HepG2 (cell line): ENCODE results near the gene DHX57. TPM values are rescaled to one million over a fixed set of nuclear protein-coding genes. Genes with fewer than 3 reads are reported as not detected.

Experiments
- ATAC-seq: fragments of 200-7000 bp; cut with Tn5 transposase; 3 replicates; pipeline ENCODE4 v1.9.1; 2020; ENCODE audit warnings: mild to moderate bottlenecking, moderate library complexity
- BruUV-seq: library from RNA; stranded (reverse); fragments of 400-500 nt; replicated peaks from 2 replicates; lab custom pipeline; 2021; lab: Mats Ljungman, UMichigan
- CTCF ChIA-PET: fragments of 300-600 bp; formaldehyde crosslinking; extraction: SDS; loops from one replicate; lab custom pipeline; 2021; ENCODE audit warnings: low total read pairs, inconsistent platforms, low intra/inter-chr PET ratio; lab: Yijun Ruan, JAX
- POLR2A ChIA-PET: fragments of 350-600 bp; sonication (Branson Sonifier 250); formaldehyde crosslinking; loops from one replicate; lab custom pipeline; 2020; ENCODE audit warnings: antibody characterized with exemption, inconsistent platforms; lab: Yijun Ruan, JAX
- DNase-seq: peaks from one replicate; pipeline ENCODE4 v3.0.0-alpha.2; 2015; ENCODE audit warnings: low spot score
- FAIRE-seq: peaks from 3 replicates; lab custom pipeline; 2011; peaks lifted over from hg19 to GRCh38; lab: Jason Lieb, UNC
- H2AFZ ChIP-seq: one replicate; pipeline ENCODE4 v1.6.1; 2011; ENCODE audit warnings: low read length, inconsistent platforms
- H3K27ac ChIP-seq: fragments of 300-600 bp; 3 replicates; pipeline ENCODE4 v1.8.0; 2011; ENCODE audit warnings: mixed run types, mild to moderate bottlenecking, mixed read lengths, low read length, inconsistent platforms; ENCODE audit not compliant: insufficient read depth; ENCODE audit errors: extremely low read length
- H3K27me3 ChIP-seq, 2 experiments: fragments of 200-600 bp in 1 of 2; 2 replicates in 1 of 2; 3 replicates in 1 of 2; pipeline versions ENCODE4 v1.6.0 to v1.8.0; 2011; ENCODE audit warnings: low read length in 2 of 2, mild to moderate bottlenecking in 2 of 2, moderate library complexity in 2 of 2, inconsistent platforms in 1 of 2; ENCODE audit not compliant: insufficient read depth in 2 of 2, control insufficient read depth in 1 of 2
- H3K36me3 ChIP-seq, 2 experiments: fragments of 200-600 bp in 1 of 2; replicated peaks in 1 of 2; 2 replicates in 1 of 2; 3 replicates in 1 of 2; pipeline versions ENCODE4 v1.5.1 to v1.8.0; 2011; ENCODE audit warnings: low read length in 2 of 2, inconsistent platforms in 1 of 2; ENCODE audit not compliant: insufficient read depth in 2 of 2, control insufficient read depth in 1 of 2
- H3K4me1 ChIP-seq: 2 replicates; pipeline ENCODE4 v1.5.1; 2012; ENCODE audit warnings: low read length, inconsistent platforms; ENCODE audit not compliant: insufficient read depth
- H3K4me2 ChIP-seq: 2 replicates; pipeline ENCODE4 v1.6.0; 2011; ENCODE audit warnings: low read depth, low read length, inconsistent platforms
- H3K4me3 ChIP-seq, 3 experiments: fragments of 200-600 bp in 1 of 3; sonication (generic), shearing (Covaris generic) in 1 of 3; replicated peaks in 1 of 3; 2 replicates each; pipeline ENCODE4 v1.5.1; 2011 to 2016; ENCODE audit warnings: low read length in 3 of 3, inconsistent platforms in 2 of 3, low read depth in 2 of 3, mild to moderate bottlenecking in 2 of 3, control low read depth in 1 of 3, mixed read lengths in 1 of 3; ENCODE audit not compliant: insufficient read depth in 1 of 3
- H3K79me2 ChIP-seq: one replicate; pipeline ENCODE4 v1.6.1; 2011; ENCODE audit warnings: low read length, inconsistent platforms; ENCODE audit not compliant: insufficient read depth
- H3K9ac ChIP-seq: 2 replicates; pipeline ENCODE4 v1.6.0; 2011; ENCODE audit warnings: mild to moderate bottlenecking, low read depth, low read length, inconsistent platforms; ENCODE audit not compliant: insufficient read depth
- H3K9me3 ChIP-seq: 2 replicates; pipeline ENCODE4 v1.5.1; 2012; ENCODE audit warnings: mild to moderate bottlenecking, low read length
- H4K20me1 ChIP-seq: 2 replicates; pipeline ENCODE4 v1.6.0; 2011; ENCODE audit warnings: inconsistent platforms, mild to moderate bottlenecking, low read length, moderate library complexity; ENCODE audit not compliant: insufficient read depth
- ARNTL ChIP-seq: sonication (generic); formaldehyde crosslinking; IDR thresholded peaks from 2 replicates; pipeline ENCODE4 v1.4.0; 2020; ENCODE audit warnings: mild to moderate bottlenecking, missing genetic modification reagents
- ATAD3A ChIP-seq: sonication (generic); formaldehyde crosslinking; IDR thresholded peaks from 2 replicates; pipeline ENCODE4 v1.4.0; 2020; ENCODE audit warnings: missing genetic modification reagents
- HNF4A ChIP-seq: sonication (generic); formaldehyde crosslinking; IDR thresholded peaks from 2 replicates; pipeline ENCODE4 v1.4.0; 2020; ENCODE audit warnings: missing genetic modification reagents
- MAFG ChIP-seq: sonication (generic); formaldehyde crosslinking; IDR thresholded peaks from 2 replicates; pipeline ENCODE4 v1.5.1; 2020; ENCODE audit warnings: mild to moderate bottlenecking, missing genetic modification reagents
- MYNN ChIP-seq: sonication (generic); formaldehyde crosslinking; IDR thresholded peaks from 2 replicates; pipeline ENCODE4 v1.4.0; 2020; ENCODE audit warnings: mild to moderate bottlenecking, low read depth, missing genetic modification reagents
- PLRG1 ChIP-seq: fragments of 450-650 bp; conservative IDR thresholded peaks from 2 replicates; pipeline ENCODE4 v1.6.1; 2016
- PPARG ChIP-seq: conservative IDR thresholded peaks from 2 replicates; pipeline ENCODE4 v1.6.1; 2016; ENCODE audit warnings: missing biosample characterization, missing genetic modification reagents
- PRPF4 ChIP-seq: fragments of 200-400 bp; formaldehyde crosslinking; IDR thresholded peaks from 2 replicates; pipeline ENCODE4 v1.6.1; 2016; ENCODE audit warnings: low read length, low read depth; ENCODE audit not compliant: poor library complexity, severe bottlenecking
- SNRNP70 ChIP-seq: fragments of 200-400 bp; formaldehyde crosslinking; IDR thresholded peaks from 2 replicates; pipeline ENCODE4 v1.6.1; 2017; ENCODE audit warnings: mild to moderate bottlenecking, low read depth, low read length, moderate library complexity
- TCF7 ChIP-seq: sonication (generic); IDR thresholded peaks from 2 replicates; pipeline ENCODE4 v1.6.1; 2016; ENCODE audit warnings: antibody characterized with exemption, low read depth
- ZBTB3 ChIP-seq: sonication (generic); formaldehyde crosslinking; IDR thresholded peaks from 2 replicates; pipeline ENCODE4 v1.4.0; 2020; ENCODE audit warnings: low read depth, mild to moderate bottlenecking, moderate library complexity, missing genetic modification reagents, borderline replicate concordance
- ZMAT3 ChIP-seq: sonication (generic); formaldehyde crosslinking; conservative IDR thresholded peaks from 2 replicates; pipeline ENCODE4 v1.7.0; 2021; ENCODE audit warnings: missing genetic modification reagents
- ZMYM2 ChIP-seq: sonication (generic); formaldehyde crosslinking; IDR thresholded peaks from 2 replicates; pipeline ENCODE4 v1.8.0; 2022; ENCODE audit warnings: mild to moderate bottlenecking, missing genetic modification reagents
- ZNF18 ChIP-seq: sonication (generic); formaldehyde crosslinking; IDR thresholded peaks from 2 replicates; pipeline ENCODE4 v1.8.0; 2022; ENCODE audit warnings: mild to moderate bottlenecking, missing genetic modification reagents; ENCODE audit not compliant: insufficient replicate concordance
- ZNF264 ChIP-seq: sonication (generic); formaldehyde crosslinking; IDR thresholded peaks from 2 replicates; pipeline ENCODE4 v1.4.0; 2020; ENCODE audit warnings: missing genetic modification reagents
- ZNF550 ChIP-seq: sonication (generic); formaldehyde crosslinking; IDR thresholded peaks from 2 replicates; pipeline ENCODE4 v1.4.0; 2020; ENCODE audit warnings: mild to moderate bottlenecking, missing genetic modification reagents, borderline replicate concordance
- ZNF674 ChIP-seq: sonication (generic); formaldehyde crosslinking; IDR thresholded peaks from 2 replicates; pipeline ENCODE4 v1.5.0; 2020; ENCODE audit warnings: low read depth, mild to moderate bottlenecking, missing genetic modification reagents
- ZNF7 ChIP-seq: IDR thresholded peaks from 2 replicates; pipeline ENCODE4 v1.6.1; 2016; ENCODE audit warnings: missing biosample characterization, missing genetic modification reagents
- in situ Hi-C: cut with HindIII; loops from 2 replicates; pipeline ENCODE4 v1.10.0; 2017; ENCODE audit warnings: low pct_unique_long_range_greater_than_20kb; ENCODE audit not compliant: extremely low pct_ligation_motif_present
- intact Hi-C: fragments of 100-400 bp; cut with micrococcal nuclease; formaldehyde crosslinking; loops from one replicate; pipeline ENCODE4 v1.10.0; 2022; ENCODE audit not compliant: unreplicated experiment
- polyA plus RNA-seq, 8 experiments: library from polyadenylated mRNA; depleted of rRNA in 3 of 8; stranded (reverse) in 7 of 8; unstranded in 1 of 8; fragments of >200 nt; fragmentation: Illumina TruSeq in 4 of 8; extraction: Trizol in 4 of 8; gene quantifications; 2 replicates each; pipeline versions ENCODE4 v1.2.1 to v1.2.3, GENCODE V29; 2011 to 2016; ENCODE audit warnings: low read depth in 4 of 8, missing spikeins in 1 of 8, mixed read lengths in 1 of 8; ENCODE audit not compliant: insufficient read depth in 1 of 8
- total RNA-seq, 5 experiments: library from RNA; depleted of rRNA; stranded (reverse); fragments of >200 nt; fragmentation: Illumina TruSeq; extraction: Trizol; gene quantifications; 2 replicates each; pipeline ENCODE4 v1.2.3, GENCODE V29; 2016; ENCODE audit warnings: low read depth in 1 of 5
- TF ChIP-seq, protein P1 (sequence below): sonication (generic); formaldehyde crosslinking; conservative IDR thresholded peaks from 2 replicates; pipeline ENCODE4 v1.5.0; 2020; ENCODE audit warnings: missing genetic modification reagents
- TF ChIP-seq, protein P2 (sequence below): sonication (generic); formaldehyde crosslinking; IDR thresholded peaks from 2 replicates; pipeline ENCODE4 v1.4.0; 2020; ENCODE audit warnings: missing genetic modification reagents

Gene DHX57
- total and polyA plus RNA-seq, 2 of the 13 experiments (the other 11 are each of a cell fraction or from before 2014, with no cell fraction given): 9.2 to 24.2 TPM

GRCh38 chr2:38783586-38783985 lies 92.1 kb downstream of the DHX57 start:
- no peak overlapping the region for H3K9ac ChIP-seq
- no peak for FAIRE-seq
- H3K36me3 ChIP-seq: peaks cover 8 to 12% of the 10 kb centered on the region in 2 experiments; a peak in 4 of 5 replicates
- no peaks in the 10 kb centered on the region; a peak in 1 of 5 replicates for H3K27me3 ChIP-seq
- in situ Hi-C loops (no loop called here), intact Hi-C loops (no loop called here)
- H3K27ac ChIP-seq: peak overlapping the region; percentile 38
- peaks cover 32% of the 10 kb centered on the region for H3K4me1 ChIP-seq
- no TSS peak for BruUV-seq
- H3K9me3 ChIP-seq: no peaks in the 10 kb centered on the region
- CTCF ChIA-PET: no interaction called here
- TF ChIP-seq PPARG (CRISPR knock-in tag): no peak
- TF ChIP-seq ATAD3A (CRISPR knock-in tag): no peak
- no peak for TF ChIP-seq ZNF18 (CRISPR knock-in tag)
- TF ChIP-seq ZBTB3: no peak
- no peak for TF ChIP-seq ZNF264 (CRISPR knock-in tag)
- TF ChIP-seq ZMAT3: no peak
- no peak for TF ChIP-seq ZNF7
- no peak for TF ChIP-seq ARNTL
- no peak for TF ChIP-seq PRPF4
- TF ChIP-seq ZMYM2 (CRISPR knock-in tag): no peak
- TF ChIP-seq TCF7: no peak
- TF ChIP-seq HNF4A (CRISPR knock-in tag): no peak
- no peak for TF ChIP-seq PLRG1
- TF ChIP-seq MAFG (CRISPR knock-in tag): no peak
- no peak for TF ChIP-seq ZNF674 (CRISPR knock-in tag)
- no peak for TF ChIP-seq MYNN (CRISPR knock-in tag)
- no peak for TF ChIP-seq ZNF550
- TF ChIP-seq, protein P1, sequence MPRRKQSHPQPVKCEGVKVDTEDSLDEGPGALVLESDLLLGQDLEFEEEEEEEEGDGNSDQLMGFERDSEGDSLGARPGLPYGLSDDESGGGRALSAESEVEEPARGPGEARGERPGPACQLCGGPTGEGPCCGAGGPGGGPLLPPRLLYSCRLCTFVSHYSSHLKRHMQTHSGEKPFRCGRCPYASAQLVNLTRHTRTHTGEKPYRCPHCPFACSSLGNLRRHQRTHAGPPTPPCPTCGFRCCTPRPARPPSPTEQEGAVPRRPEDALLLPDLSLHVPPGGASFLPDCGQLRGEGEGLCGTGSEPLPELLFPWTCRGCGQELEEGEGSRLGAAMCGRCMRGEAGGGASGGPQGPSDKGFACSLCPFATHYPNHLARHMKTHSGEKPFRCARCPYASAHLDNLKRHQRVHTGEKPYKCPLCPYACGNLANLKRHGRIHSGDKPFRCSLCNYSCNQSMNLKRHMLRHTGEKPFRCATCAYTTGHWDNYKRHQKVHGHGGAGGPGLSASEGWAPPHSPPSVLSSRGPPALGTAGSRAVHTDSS (CRISPR knock-in tag): no peak
- TF ChIP-seq SNRNP70: no peak
- TF ChIP-seq, protein P2, sequence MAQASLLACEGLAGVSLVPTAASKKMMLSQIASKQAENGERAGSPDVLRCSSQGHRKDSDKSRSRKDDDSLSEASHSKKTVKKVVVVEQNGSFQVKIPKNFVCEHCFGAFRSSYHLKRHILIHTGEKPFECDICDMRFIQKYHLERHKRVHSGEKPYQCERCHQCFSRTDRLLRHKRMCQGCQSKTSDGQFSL (CRISPR knock-in tag): no peak
- no peak overlapping the region for H3K4me3 ChIP-seq
- H4K20me1 ChIP-seq: no peaks in the 10 kb centered on the region
- no peak for DNase-seq
- POLR2A ChIA-PET: no interaction called here
- H3K4me2 ChIP-seq: no peak overlapping the region
- ATAC-seq: peak; percentile 20
- H3K79me2 ChIP-seq: peaks cover 5% of the 10 kb centered on the region
- no peak overlapping the region for H2AFZ ChIP-seq
